ENCODE data around the gene ANKUB1.
"Not testable (repeated sequence)": the region's sequence is repeated elsewhere in the genome, so short reads cannot be mapped to it uniquely, and the experiment has no call there.

The ANKUB1 gene, protein sequence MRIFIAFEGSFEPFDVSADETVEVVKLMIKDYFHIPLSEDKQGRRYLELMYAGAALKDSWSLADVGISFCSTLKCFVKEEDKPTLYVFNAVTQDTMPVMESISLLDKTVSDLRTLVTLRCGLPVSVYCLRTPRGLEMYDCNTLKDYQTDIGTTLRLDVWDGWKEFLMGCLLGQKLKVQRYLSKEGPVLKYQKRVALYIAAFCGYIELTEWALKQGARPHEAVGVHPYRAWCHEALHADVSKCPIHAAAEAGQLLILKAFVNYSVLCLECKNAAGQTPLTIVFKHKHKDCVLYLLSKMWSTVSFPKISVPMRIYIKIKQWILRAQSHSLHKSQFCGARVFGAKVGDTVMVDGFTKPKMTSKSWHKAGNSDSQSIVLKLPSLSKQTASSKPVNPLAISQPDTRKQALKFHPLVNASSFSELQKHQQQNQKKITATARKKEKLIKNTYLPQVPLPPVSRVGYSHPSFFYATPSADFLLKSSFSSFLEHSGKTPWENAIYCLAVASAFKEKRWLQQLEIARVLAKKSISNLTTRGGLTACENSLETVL

GRCh38 chr3:149792452-149793270 lies at the start of gene ANKUB1:
Gene ANKUB1, minus strand, starts transcription at chr3:149792554. Its CDS starts 188 bp downstream, at chr3:149792366.
- no peak for DNase-seq

DNA sequence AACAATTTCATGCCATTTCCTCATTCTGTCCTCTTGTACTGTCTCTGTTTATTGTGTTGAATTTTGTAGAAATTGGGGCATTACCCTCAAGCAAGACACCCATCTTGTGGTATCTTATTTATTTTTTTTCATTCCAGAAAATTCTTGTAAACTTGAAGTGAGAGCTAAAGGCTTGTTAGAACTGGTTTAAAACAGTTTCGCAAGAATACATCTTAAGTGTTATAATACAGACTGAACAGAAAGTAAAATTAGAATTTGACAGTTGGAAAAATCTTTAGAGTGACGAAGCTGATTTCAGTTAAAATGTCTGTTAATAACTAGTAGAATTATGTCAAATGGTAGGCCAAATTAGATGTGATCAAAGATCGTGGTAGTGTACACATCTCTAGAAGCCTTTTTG lies 47.5 kb upstream of the ANKUB1 start:
- no peak for DNase-seq

- not testable (repeated sequence) for DNase-seq
These were observed 47.1 kb upstream of the ANKUB1 start for GRCh38 chr3:149839469-149839868.

- DNase-seq, result not testable (repeated sequence)
These were observed 46.1 kb upstream of the ANKUB1 start for GRCh38 chr3:149838491-149838890.

DNA sequence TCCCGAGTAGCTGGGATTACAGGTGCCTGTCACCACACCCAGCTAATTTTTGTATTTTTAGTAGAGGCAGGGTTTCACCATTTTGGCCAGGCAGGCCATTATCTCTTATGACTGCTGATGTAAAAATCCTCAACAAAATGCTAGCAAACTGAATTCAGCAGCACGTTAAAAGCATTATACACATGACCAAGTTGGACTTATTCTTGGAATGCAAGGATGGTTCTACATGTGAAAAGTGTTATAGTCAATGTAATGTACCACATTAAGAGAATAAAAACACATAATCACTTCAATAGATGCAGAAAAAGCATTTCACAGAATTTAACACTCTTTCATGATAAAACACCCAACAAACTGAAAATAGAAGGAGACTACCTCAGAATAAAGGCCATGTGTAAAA lies 40.9 kb upstream of the ANKUB1 start:
- DNase-seq, result no peak

DNA sequence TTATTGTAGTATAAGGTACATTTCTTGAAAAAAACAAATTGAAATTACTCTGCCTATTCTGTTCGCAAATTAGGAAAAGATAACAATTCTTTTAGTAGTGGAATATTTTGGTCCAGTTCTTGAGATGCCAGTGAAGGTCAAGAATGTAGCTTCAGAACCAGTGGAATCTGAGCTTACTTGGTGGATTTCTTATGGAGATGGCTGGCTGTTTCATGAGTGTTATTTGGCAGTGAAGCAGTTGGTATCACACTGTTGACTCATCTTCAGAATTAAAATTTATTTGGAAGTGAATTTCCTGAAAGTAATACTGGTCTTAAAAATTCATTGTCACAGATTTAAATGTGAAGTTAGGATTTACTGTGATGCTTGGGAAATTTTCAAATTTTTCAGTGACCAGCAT lies 39.7 kb upstream of the ANKUB1 start:
- no peak for DNase-seq

GRCh38 chr3:149831321-149831720 lies 39.0 kb upstream of the ANKUB1 start:
- no peak for DNase-seq

DNA sequence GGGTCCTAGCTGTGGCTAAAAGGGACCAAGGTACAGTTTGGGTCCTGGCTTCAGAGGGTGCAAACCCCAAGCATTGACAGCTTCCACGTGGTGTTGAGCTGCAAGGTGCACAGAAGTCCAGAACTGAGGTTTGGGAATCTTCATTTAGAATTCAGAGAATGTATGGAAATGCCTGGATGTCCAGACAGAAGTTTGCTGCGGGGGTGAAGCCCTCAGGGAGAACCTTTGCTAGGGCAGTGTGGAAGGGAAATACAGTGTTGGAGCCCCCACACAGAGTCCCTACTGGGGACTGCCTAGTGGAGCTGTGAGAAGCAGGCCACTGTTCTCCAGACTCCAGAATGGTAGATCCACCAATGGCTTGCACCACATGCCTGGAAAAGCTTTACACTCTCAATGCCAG lies 38.5 kb upstream of the ANKUB1 start:
- no peak for DNase-seq

- not testable (repeated sequence) for DNase-seq
These were observed 37.3 kb upstream of the ANKUB1 start for GRCh38 chr3:149829631-149830030.

DNA sequence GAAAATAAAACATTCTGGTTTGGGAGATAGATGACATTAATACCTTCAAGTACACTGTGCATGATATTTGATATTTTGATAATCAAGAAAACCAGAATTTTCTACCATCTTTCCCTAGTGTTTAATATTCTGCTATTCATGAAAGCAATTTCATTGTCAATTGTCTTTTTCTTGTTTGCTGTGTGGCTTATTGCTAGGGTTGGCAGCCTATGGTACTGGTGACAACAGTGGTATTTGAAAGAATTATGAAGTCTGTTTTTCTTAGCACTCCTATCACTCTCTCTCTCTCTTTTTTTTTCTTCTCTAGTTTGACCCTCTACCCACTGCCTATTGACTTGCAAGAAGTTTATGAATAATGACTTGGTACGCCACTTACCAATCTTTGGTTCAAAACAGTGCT lies 36.0 kb upstream of the ANKUB1 start:
- DNase-seq, result no peak

GRCh38 chr3:149826636-149827035 lies 34.3 kb upstream of the ANKUB1 start:
- DNase-seq, result no peak

DNA sequence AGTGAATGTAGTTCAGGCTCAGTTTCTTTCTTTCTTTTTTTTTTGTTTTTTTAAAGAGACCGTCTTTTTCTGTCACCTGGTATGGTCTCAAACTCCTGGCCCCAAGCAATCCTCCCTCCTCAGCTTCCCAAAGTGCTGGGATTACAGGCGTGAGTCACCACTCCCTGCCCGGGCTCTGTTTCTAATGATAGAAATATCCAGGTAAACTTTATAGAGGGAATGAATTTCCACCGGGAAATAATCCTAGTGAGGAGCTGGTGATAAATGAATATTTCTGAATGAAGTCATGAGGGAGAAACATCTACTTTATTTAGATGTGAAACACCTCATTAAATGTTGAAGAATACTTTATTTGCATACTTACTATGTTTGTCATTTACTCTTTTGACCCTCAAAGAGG lies 27.8 kb upstream of the ANKUB1 start:
- no peak for DNase-seq

GRCh38 chr3:149819432-149819831 lies 27.1 kb upstream of the ANKUB1 start:
- DNase-seq, result no peak

- no peak for DNase-seq
These were observed 24.6 kb upstream of the ANKUB1 start for GRCh38 chr3:149816986-149817385.

- no peak for DNase-seq
These were observed 24.0 kb upstream of the ANKUB1 start for GRCh38 chr3:149816311-149816710.

- DNase-seq, result no peak
These were observed 23.4 kb upstream of the ANKUB1 start for GRCh38 chr3:149815728-149816127.

GRCh38 chr3:149815321-149815720 lies 23.0 kb upstream of the ANKUB1 start:
- DNase-seq, result no peak

DNA sequence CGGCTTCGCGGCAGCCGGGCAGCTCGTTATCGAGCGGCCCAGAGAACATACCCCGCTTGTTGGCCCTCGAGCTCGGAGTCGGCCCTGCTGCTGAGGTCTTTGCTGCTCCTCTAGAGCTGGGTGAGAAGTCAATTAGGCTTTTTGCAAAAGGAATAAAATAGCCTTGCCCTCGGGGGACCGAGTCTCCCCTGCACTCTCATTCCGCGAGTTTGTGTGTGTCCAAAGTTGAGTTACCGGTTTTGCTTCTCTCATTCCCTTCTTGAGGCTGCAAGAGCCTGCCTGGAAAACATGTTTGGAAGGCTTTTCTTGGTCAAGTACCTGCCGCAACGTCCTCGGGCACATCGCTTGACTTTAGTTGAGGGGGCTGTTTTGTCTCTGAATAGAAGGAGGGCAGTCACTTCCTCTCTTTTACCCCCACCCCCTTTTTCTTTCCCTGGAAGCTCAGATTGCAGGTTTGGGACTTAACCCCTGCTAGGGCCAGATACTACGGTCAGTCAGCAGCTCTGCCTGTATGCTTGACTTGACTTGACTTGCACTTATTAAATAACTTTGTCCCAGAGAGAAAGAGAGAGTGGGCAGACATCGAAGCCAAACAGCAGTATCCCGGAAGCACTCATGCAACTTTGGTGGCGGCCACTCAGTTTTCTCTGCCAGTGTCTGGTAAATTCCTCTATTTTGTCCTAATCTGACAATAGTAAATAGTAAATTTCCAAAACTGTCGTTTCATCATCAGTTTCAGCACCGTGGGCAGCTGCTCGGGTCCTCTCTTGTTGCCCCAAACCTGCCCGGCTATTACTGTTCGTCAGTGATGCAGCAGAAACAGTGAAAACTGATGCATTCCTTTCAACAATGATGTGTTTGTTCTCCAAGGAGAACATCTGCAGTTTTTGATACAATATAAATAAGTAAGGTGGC lies 21.3 kb upstream of the ANKUB1 start:
- DNase-seq, result no peak

GRCh38 chr3:149812606-149813366 lies 20.4 kb upstream of the ANKUB1 start, which contains the start of gene RNF13:
Gene RNF13, plus strand, starts transcription at chr3:149813215. Its CDS starts 32,812 bp downstream, at chr3:149846027.
- DNase-seq, result peak; percentile 90

GRCh38 chr3:149812165-149812605 lies 19.8 kb upstream of the ANKUB1 start:
- DNase-seq, result no peak

DNA sequence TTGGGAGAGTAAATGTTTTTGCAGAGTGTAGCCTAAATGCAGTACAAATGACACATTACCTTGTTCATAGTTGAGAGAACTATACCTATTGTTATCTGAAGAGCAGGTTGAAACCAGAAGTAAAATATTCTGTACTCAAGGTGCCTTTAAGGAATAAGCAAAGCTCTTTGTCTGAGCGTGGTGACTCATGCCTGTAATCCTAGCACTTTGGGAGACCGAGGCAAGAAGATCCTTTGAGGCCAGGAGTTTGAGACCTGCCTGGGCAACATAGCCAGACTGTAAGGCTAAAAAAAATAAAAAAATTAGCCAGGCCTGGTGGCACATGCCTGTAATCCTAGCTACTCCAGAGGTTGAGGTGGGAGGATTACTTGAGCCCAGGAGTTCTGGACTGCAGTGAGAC lies 18.5 kb upstream of the ANKUB1 start:
- DNase-seq, result no peak

GRCh38 chr3:149809699-149810098 lies 17.3 kb upstream of the ANKUB1 start:
- no peak for DNase-seq

Data from stimulated activated CD4-positive, alpha-beta T cell treated with anti-CD3 and anti-CD28 coated beads, Interleukin-12 subunit alpha, Interleukin-12 subunit beta, amount 100 ng/mL, for 4 hours (primary cell).